ENCODE results near the gene ZP2. TPM values are rescaled to one million over a fixed set of nuclear protein-coding genes. Genes with fewer than 3 reads are reported as not detected.
"Not testable (repeated sequence)": the region's sequence is repeated elsewhere in the genome, so short reads cannot be mapped to it uniquely, and the experiment has no call there.

ZP2 gene
- total and polyA plus RNA-seq, 12 donors = not detected

GRCh38 chr16:21250072-21250923 is 38.9 kb upstream of the ZP2 start:
- Histone ChIP-seq H3K4me1 (no peaks in the 10 kb centered on the region), H3K27ac (no peak overlapping the region), H3K9me3 (no peaks in the 10 kb centered on the region), H3K27me3 (peaks cover 0 to 9% (median 0%) of the 10 kb centered on the region in 7 donors), H3K36me3 (no peaks in the 10 kb centered on the region), H3K4me3 (no peak overlapping the region)
- WGBS, 2 donors = 74 to 83% methylated on average over 15 of the region's 15 CpGs
- no peak for TF ChIP-seq CTCF (IDR thresholded peaks at IDR 0.05)
- intact Hi-C loops (cut with DNase I) = no loop called here
- DNase-seq = no peak
- no peak for ATAC-seq

GRCh38 chr16:21248179-21248578 is 36.8 kb upstream of the ZP2 start:
- ATAC-seq; H3K4me3 ChIP-seq; H3K27ac ChIP-seq; H3K9me3 ChIP-seq; intact Hi-C loops (cut with DNase I); H3K4me1 ChIP-seq; DNase-seq; H3K36me3 ChIP-seq; H3K27me3 ChIP-seq: not testable (repeated sequence)
- WGBS, 2 donors = 83 to 88% methylated on average over 4 of the region's 4 CpGs

GRCh38 chr16:21244518-21245215 is 33.3 kb upstream of the ZP2 start:
- no peak overlapping the region for H3K27ac ChIP-seq
- no peaks in the 10 kb centered on the region for H3K9me3 ChIP-seq
- H3K36me3 ChIP-seq = no peaks in the 10 kb centered on the region
- WGBS, 2 donors = 70 to 81% methylated on average over 7 of the region's 7 CpGs
- no peak for TF ChIP-seq CTCF (IDR thresholded peaks at IDR 0.05)
- intact Hi-C loops (cut with DNase I) = no loop called here
- no peak for DNase-seq
- no peak for ATAC-seq
- no peak overlapping the region for H3K4me3 ChIP-seq
- peaks cover 0 to 4% (median 0%) of the 10 kb centered on the region in 9 donors for H3K4me1 ChIP-seq
- no peaks in the 10 kb centered on the region for H3K27me3 ChIP-seq

- no peaks in the 10 kb centered on the region for H3K27me3 ChIP-seq
- H3K4me1 ChIP-seq = peaks cover 0 to 4% (median 0%) of the 10 kb centered on the region in 9 donors
- no peaks in the 10 kb centered on the region for H3K36me3 ChIP-seq
- intact Hi-C loops (cut with DNase I) = no loop called here
- no peak overlapping the region for H3K27ac ChIP-seq
- ATAC-seq (no peak), DNase-seq (no peak)
- H3K9me3 ChIP-seq = no peaks in the 10 kb centered on the region
- no peak for TF ChIP-seq CTCF (IDR thresholded peaks at IDR 0.05)
- WGBS, 2 donors = 22 to 34% methylated on average over 2 of the region's 2 CpGs
- H3K4me3 ChIP-seq = no peak overlapping the region
These were observed 31.4 kb upstream of the ZP2 start for GRCh38 chr16:21242756-21243155.
